Loucy (cell line): Measurements from ENCODE around the gene MAPRE3.

ENCODE experiments used
- H2AFZ ChIP-seq: fragments of 200-600 bp; sonication (generic); 2 replicates; pipeline ENCODE4 v1.6.0; 2016; ENCODE audit warnings: antibody characterized with exemption, mild to moderate bottlenecking, low read length, moderate library complexity
- H3F3A ChIP-seq: fragments of 200-600 bp; 2 replicates; pipeline ENCODE4 v1.6.0; 2016; ENCODE audit warnings: antibody characterized with exemption, low read depth, mild to moderate bottlenecking
- H3K27me3 ChIP-seq: fragments of 200-600 bp; sonication (generic); 2 replicates; pipeline ENCODE4 v1.6.1; 2014; ENCODE audit warnings: low read length, mild to moderate bottlenecking; ENCODE audit not compliant: insufficient read depth, poor library complexity, severe bottlenecking
- H3K36me3 ChIP-seq: fragments of 200-600 bp; sonication (generic); 2 replicates; pipeline ENCODE4 v1.6.1; 2016; ENCODE audit warnings: low read length; ENCODE audit not compliant: insufficient read depth
- H3K4me1 ChIP-seq: fragments of 200-600 bp; sonication (generic); 2 replicates; pipeline ENCODE4 v1.5.1; 2014; ENCODE audit warnings: low read length, mild to moderate bottlenecking; ENCODE audit not compliant: insufficient read depth, poor library complexity, severe bottlenecking
- H3K4me2 ChIP-seq: fragments of 200-600 bp; sonication (generic); 2 replicates; pipeline ENCODE4 v1.6.0; 2014; ENCODE audit warnings: antibody characterized with exemption, low read length, low read depth, mild to moderate bottlenecking; ENCODE audit not compliant: poor library complexity, severe bottlenecking
- H3K4me3 ChIP-seq: fragments of 200-600 bp; sonication (generic); 2 replicates; pipeline ENCODE4 v1.5.1; 2014; ENCODE audit warnings: low read length, mild to moderate bottlenecking, mixed read lengths; ENCODE audit not compliant: poor library complexity, severe bottlenecking
- H3K79me2 ChIP-seq: fragments of 200-600 bp; sonication (generic); 2 replicates; pipeline ENCODE4 v1.6.1; 2014; ENCODE audit warnings: low read length; ENCODE audit not compliant: insufficient read depth
- H3K9ac ChIP-seq: fragments of 200-600 bp; sonication (generic); 2 replicates; pipeline ENCODE4 v1.6.0; 2014; ENCODE audit warnings: mild to moderate bottlenecking, low read depth, low read length, moderate library complexity; ENCODE audit not compliant: poor library complexity, severe bottlenecking
- H3K9me2 ChIP-seq: fragments of 200-600 bp; sonication (generic); replicated peaks from 2 replicates; pipeline ENCODE4 v1.6.1; 2016; ENCODE audit warnings: low read depth, low read length, mixed read lengths
- H3K9me3 ChIP-seq: fragments of 200-600 bp; sonication (generic); 2 replicates; pipeline ENCODE4 v1.6.1; 2014; ENCODE audit warnings: mild to moderate bottlenecking, antibody characterized with exemption, low read length, low read depth; ENCODE audit not compliant: insufficient read depth
- H4K20me1 ChIP-seq: fragments of 200-600 bp; sonication (generic); 2 replicates; pipeline ENCODE4 v1.6.0; 2014; ENCODE audit warnings: antibody characterized with exemption, low read length, mild to moderate bottlenecking; ENCODE audit not compliant: insufficient read depth, poor library complexity, severe bottlenecking
- EZH2phosphoT487 ChIP-seq: fragments of 200-600 bp; IDR thresholded peaks from 2 replicates; pipeline ENCODE4 v1.6.1; 2018; ENCODE audit warnings: antibody characterized with exemption, mild to moderate bottlenecking, moderate library complexity, borderline replicate concordance
- TF ChIP-seq, protein P1 (sequence below): fragments of 200-600 bp; sonication (generic); conservative IDR thresholded peaks from 2 replicates; pipeline ENCODE4 v1.5.1; 2014; ENCODE audit warnings: mild to moderate bottlenecking, antibody characterized with exemption, low read length

MAPRE3 gene

DNA sequence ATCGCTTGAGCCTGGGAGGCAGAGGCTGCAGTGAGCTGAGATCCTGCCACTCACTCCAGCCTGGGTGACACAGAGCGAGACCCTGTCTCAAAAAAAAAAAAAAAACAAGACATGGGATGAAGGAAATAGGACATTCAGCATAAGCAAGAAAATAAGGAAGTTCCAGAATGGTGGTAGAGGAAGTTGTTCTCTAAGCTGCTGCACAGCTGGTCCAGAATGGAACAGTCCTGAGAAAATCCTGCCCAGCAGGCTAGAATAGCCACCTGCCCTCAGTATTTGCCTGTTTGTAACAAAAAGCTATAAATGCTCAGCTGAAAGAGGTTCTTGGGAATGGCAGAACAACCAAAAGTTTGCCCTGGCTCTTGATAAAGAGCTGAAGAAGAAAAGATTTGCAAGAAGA is 11.1 kb upstream of the MAPRE3 start:
- Histone ChIP-seq H3K79me2 (no peaks in the 10 kb centered on the region), H3K4me3 (no peak overlapping the region), H2AFZ (no peak overlapping the region), H3K9me3 (no peaks in the 10 kb centered on the region), H4K20me1 (no peaks in the 10 kb centered on the region), H3K36me3 (no peaks in the 10 kb centered on the region), H3K9me2 (no peaks in the 10 kb centered on the region), H3K27me3 (no peaks in the 10 kb centered on the region), H3K9ac (no peak overlapping the region), H3K4me2 (no peak overlapping the region), H3F3A (no peaks in the 10 kb centered on the region), H3K4me1 (no peaks in the 10 kb centered on the region)
- no peak for TF ChIP-seq EZH2phosphoT487
- TF ChIP-seq, protein P1, sequence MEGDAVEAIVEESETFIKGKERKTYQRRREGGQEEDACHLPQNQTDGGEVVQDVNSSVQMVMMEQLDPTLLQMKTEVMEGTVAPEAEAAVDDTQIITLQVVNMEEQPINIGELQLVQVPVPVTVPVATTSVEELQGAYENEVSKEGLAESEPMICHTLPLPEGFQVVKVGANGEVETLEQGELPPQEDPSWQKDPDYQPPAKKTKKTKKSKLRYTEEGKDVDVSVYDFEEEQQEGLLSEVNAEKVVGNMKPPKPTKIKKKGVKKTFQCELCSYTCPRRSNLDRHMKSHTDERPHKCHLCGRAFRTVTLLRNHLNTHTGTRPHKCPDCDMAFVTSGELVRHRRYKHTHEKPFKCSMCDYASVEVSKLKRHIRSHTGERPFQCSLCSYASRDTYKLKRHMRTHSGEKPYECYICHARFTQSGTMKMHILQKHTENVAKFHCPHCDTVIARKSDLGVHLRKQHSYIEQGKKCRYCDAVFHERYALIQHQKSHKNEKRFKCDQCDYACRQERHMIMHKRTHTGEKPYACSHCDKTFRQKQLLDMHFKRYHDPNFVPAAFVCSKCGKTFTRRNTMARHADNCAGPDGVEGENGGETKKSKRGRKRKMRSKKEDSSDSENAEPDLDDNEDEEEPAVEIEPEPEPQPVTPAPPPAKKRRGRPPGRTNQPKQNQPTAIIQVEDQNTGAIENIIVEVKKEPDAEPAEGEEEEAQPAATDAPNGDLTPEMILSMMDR = no peak

DNA sequence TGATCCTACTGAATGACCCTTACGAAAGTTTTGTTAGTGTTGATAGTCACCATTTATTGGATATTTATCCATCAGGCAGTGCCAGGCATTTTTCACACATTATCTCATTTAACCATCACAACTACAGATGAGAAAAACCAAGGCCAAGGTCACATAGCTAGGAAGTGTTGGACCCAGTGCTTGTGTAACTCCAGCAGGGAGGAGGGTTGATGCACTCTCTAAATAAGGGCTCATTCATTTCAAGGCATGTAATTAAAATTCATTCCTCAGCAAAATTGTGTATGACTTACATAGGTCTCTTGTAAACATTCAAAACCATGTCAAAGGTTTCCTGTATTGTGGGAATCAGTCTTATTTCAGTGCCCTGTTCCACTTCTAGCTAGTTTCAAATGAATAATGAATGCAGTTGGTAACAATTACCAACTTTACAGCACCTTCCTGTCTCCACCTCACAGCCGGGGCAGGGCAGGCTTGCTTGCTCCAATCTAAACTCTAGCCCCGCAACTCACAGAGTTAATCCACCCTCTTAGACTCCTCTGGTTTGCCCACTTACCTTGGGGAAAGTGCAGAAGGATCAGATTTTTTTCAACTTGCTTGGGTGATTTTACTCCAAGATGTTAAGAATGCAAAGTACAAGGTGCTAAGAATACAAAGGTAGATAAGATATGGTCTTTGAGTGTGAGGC is 5.8 kb upstream of the MAPRE3 start:
- Histone ChIP-seq H4K20me1 (no peaks in the 10 kb centered on the region), H2AFZ (no peak overlapping the region), H3K9ac (no peak overlapping the region), H3K4me2 (no peak overlapping the region), H3K27me3 (no peaks in the 10 kb centered on the region), H3F3A (no peaks in the 10 kb centered on the region), H3K36me3 (no peaks in the 10 kb centered on the region), H3K4me3 (no peak overlapping the region), H3K9me2 (no peaks in the 10 kb centered on the region), H3K9me3 (no peaks in the 10 kb centered on the region), H3K4me1 (no peaks in the 10 kb centered on the region), H3K79me2 (no peaks in the 10 kb centered on the region)
- TF ChIP-seq, protein P1 = no peak
- TF ChIP-seq EZH2phosphoT487 = no peak

DNA sequence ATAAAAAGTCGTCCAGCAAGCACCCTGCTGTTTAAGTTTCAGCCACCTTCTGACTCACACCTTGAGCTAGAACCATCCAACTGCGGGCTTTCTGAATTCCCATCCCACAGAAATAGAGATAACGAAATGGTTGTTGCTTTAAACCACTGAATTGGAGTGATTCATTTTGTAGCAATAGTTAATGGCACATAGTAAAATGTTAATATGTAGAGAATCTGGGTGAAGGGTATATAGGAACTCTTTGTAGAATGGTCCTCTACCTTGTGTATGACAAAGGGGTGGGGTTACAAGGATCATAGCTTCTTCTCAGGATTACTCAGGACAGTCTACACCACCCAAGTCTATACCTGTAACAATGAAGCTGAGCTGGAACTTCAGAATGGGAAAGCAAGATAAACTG is 2.4 kb upstream of the MAPRE3 start:
- Histone ChIP-seq H3K4me2 (no peak overlapping the region), H3K36me3 (no peaks in the 10 kb centered on the region), H3K4me1 (no peaks in the 10 kb centered on the region), H3K9me2 (no peaks in the 10 kb centered on the region), H3K4me3 (no peak overlapping the region), H2AFZ (no peak overlapping the region), H4K20me1 (no peaks in the 10 kb centered on the region), H3K27me3 (no peaks in the 10 kb centered on the region), H3F3A (no peaks in the 10 kb centered on the region), H3K9ac (no peak overlapping the region), H3K9me3 (no peaks in the 10 kb centered on the region), H3K79me2 (no peaks in the 10 kb centered on the region)
- TF ChIP-seq EZH2phosphoT487 = no peak
- TF ChIP-seq, protein P1 = no peak
